PC-9 (cell line): Measurements from ENCODE around the gene PIK3R1. TPM values are rescaled to one million over a fixed set of nuclear protein-coding genes. Genes with fewer than 3 reads are reported as not detected.

Experiments used
- BruUV-seq: library from RNA; stranded (reverse); fragments of 400-500 nt; replicated peaks from 2 replicates; lab custom pipeline; 2021; lab: Mats Ljungman, UMichigan
- CTCF ChIA-PET: fragments of 300-600 bp; sonication (Branson Sonifier 250); formaldehyde crosslinking; loops from one replicate; lab custom pipeline; 2022; ENCODE audit warnings: antibody characterized with exemption; lab: Charles Lee
- POLR2A ChIA-PET: fragments of 300-600 bp; sonication (Branson Sonifier 250); formaldehyde crosslinking; loops from one replicate; lab custom pipeline; 2022; ENCODE audit warnings: antibody characterized with exemption; ENCODE audit not compliant: unreplicated experiment; lab: Charles Lee
- DNase-seq, 2 experiments: peaks; one replicate each; pipeline versions ENCODE4 v3.0.0 to v3.0.0-alpha.2; 2015 to 2022; ENCODE audit warnings: mixed read lengths in 1 of 2
- H2AFZ ChIP-seq: fragments of 200-600 bp; sonication (generic); 2 replicates; pipeline ENCODE4 v1.8.1; 2017; ENCODE audit warnings: antibody characterized with exemption
- H3F3A ChIP-seq: fragments of 200-600 bp; sonication (generic); 2 replicates; pipeline ENCODE4 v1.8.1; 2017; ENCODE audit warnings: antibody characterized with exemption, mild to moderate bottlenecking, low read depth; ENCODE audit not compliant: insufficient read depth
- H3K27ac ChIP-seq: fragments of 200-600 bp; sonication (generic); 2 replicates; pipeline ENCODE4 v1.6.1; 2016; ENCODE audit warnings: mixed run types
- H3K27me3 ChIP-seq: fragments of 200-600 bp; sonication (generic); 2 replicates; pipeline ENCODE4 v1.6.1; 2016; ENCODE audit warnings: low read depth, mixed run types; ENCODE audit not compliant: insufficient read depth
- H3K36me3 ChIP-seq: fragments of 200-600 bp; sonication (generic); 2 replicates; pipeline ENCODE4 v1.6.1; 2016; ENCODE audit warnings: low read depth, mixed run types
- H3K4me1 ChIP-seq: fragments of 200-600 bp; sonication (generic); replicated peaks from 2 replicates; pipeline ENCODE4 v1.6.1; 2016; ENCODE audit warnings: mixed run types; ENCODE audit not compliant: insufficient read depth
- H3K4me2 ChIP-seq: fragments of 200-600 bp; sonication (generic); 2 replicates; pipeline ENCODE4 v1.6.1; 2017; ENCODE audit warnings: mixed run types
- H3K4me3 ChIP-seq: fragments of 200-600 bp; sonication (generic); 2 replicates; pipeline ENCODE4 v1.6.1; 2016; ENCODE audit warnings: mixed run types
- H3K79me2 ChIP-seq: fragments of 200-600 bp; sonication (generic); 2 replicates; pipeline ENCODE4 v1.6.1; 2017; ENCODE audit warnings: low read depth, mixed run types
- H3K9me2 ChIP-seq: fragments of 200-600 bp; sonication (generic); 2 replicates; pipeline ENCODE4 v1.8.1; 2017; ENCODE audit warnings: mild to moderate bottlenecking; ENCODE audit not compliant: insufficient read depth
- H3K9me3 ChIP-seq: fragments of 200-600 bp; sonication (generic); 2 replicates; pipeline ENCODE4 v1.8.1; 2016; ENCODE audit warnings: low read depth; ENCODE audit not compliant: insufficient read depth
- H4K20me1 ChIP-seq: fragments of 200-600 bp; sonication (generic); 2 replicates; pipeline ENCODE4 v1.8.1; 2017; ENCODE audit not compliant: insufficient read depth
- CTCF ChIP-seq: fragments of 200-600 bp; sonication (generic); conservative IDR thresholded peaks from 2 replicates; pipeline ENCODE4 v1.6.1; 2017; ENCODE audit warnings: mixed run types, antibody characterized with exemption, mild to moderate bottlenecking, moderate library complexity
- EZH2 ChIP-seq: fragments of 200-600 bp; sonication (generic); IDR thresholded peaks from 2 replicates; pipeline ENCODE4 v1.8.0; 2017; ENCODE audit warnings: antibody characterized with exemption, low read depth
- intact Hi-C: fragments of 100-400 bp; cut with micrococcal nuclease; formaldehyde crosslinking; loops from one replicate; pipeline ENCODE4 v1.10.0; 2022; ENCODE audit not compliant: unreplicated experiment
- total RNA-seq: library from RNA; stranded (reverse); gene quantifications from 2 replicates; pipeline ENCODE4 v1.2.3, GENCODE V29; 2021

Gene PIK3R1
- total RNA-seq, 1 experiment from 2014 or later = 15.9 TPM

GRCh38 chr5:68191083-68191791, 24.3 kb upstream of the PIK3R1 start:
- POLR2A ChIA-PET = no interaction called here
- CTCF ChIA-PET = no interaction called here
- no TSS peak for BruUV-seq

GRCh38 chr5:68192679-68193060, 22.9 kb upstream of the PIK3R1 start:
- no peak overlapping the region for H3K4me2 ChIP-seq
- CTCF ChIA-PET = no interaction called here
- H2AFZ ChIP-seq = no peak overlapping the region

More at GRCh38 chr5:68191083-68191791, 24.3 kb upstream of the PIK3R1 start:
- Histone ChIP-seq H3K27me3 (0 out of 2 replicates have a peak, but pooled peaks cover 4% of the 10 kb centered on the region), H4K20me1 (no peaks in the 10 kb centered on the region), H3F3A (no peaks in the 10 kb centered on the region), H3K36me3 (no peaks in the 10 kb centered on the region), H3K4me2 (no peak overlapping the region), H3K9me3 (no peaks in the 10 kb centered on the region), H3K4me3 (no peak overlapping the region), H2AFZ (no peak overlapping the region), H3K4me1 (no peaks in the 10 kb centered on the region), H3K27ac (no peak overlapping the region), H3K79me2 (no peaks in the 10 kb centered on the region), H3K9me2 (no peaks in the 10 kb centered on the region)
- DNase-seq = no peak
- no peak for TF ChIP-seq CTCF
- TF ChIP-seq EZH2 = no peak
- intact Hi-C loops = no loop called here

GRCh38 chr5:68193481-68194036, 22.0 kb upstream of the PIK3R1 start:
- TF ChIP-seq EZH2 (no peak), CTCF (no peak)
- Histone ChIP-seq H3K9me2 (no peaks in the 10 kb centered on the region), H3K4me1 (no peaks in the 10 kb centered on the region), H3K36me3 (no peaks in the 10 kb centered on the region), H3K27ac (no peak overlapping the region), H3K4me2 (no peak overlapping the region), H3K27me3 (0 out of 2 replicates have a peak, but pooled peaks cover 4% of the 10 kb centered on the region), H2AFZ (no peak overlapping the region), H3K79me2 (no peaks in the 10 kb centered on the region), H3K9me3 (0 out of 2 replicates have a peak, but pooled peaks cover 3% of the 10 kb centered on the region), H3K4me3 (no peak overlapping the region), H4K20me1 (no peaks in the 10 kb centered on the region), H3F3A (no peaks in the 10 kb centered on the region)
- ChIA-PET CTCF (no interaction called here), POLR2A (no interaction called here)
- no peak for DNase-seq
- BruUV-seq = no TSS peak
- intact Hi-C loops = no loop called here

More at GRCh38 chr5:68192679-68193060, 22.9 kb upstream of the PIK3R1 start:
- no peak for TF ChIP-seq CTCF
- H3K27me3 ChIP-seq = 0 out of 2 replicates have a peak, but pooled peaks cover 4% of the 10 kb centered on the region
- DNase-seq = no peak
- H3K4me1 ChIP-seq = no peaks in the 10 kb centered on the region
- H3K9me3 ChIP-seq = no peaks in the 10 kb centered on the region
- H3K9me2 ChIP-seq = no peaks in the 10 kb centered on the region
- intact Hi-C loops = no loop called here
- no peak overlapping the region for H3K4me3 ChIP-seq
- H4K20me1 ChIP-seq = no peaks in the 10 kb centered on the region
- no peaks in the 10 kb centered on the region for H3F3A ChIP-seq
- POLR2A ChIA-PET = no interaction called here
- H3K36me3 ChIP-seq = no peaks in the 10 kb centered on the region
- BruUV-seq = no TSS peak
- no peak overlapping the region for H3K27ac ChIP-seq
- H3K79me2 ChIP-seq = no peaks in the 10 kb centered on the region
